Measurements from ENCODE around the gene TXNL1. TPM values are rescaled to one million over a fixed set of nuclear protein-coding genes. Genes with fewer than 3 reads are reported as not detected.
A peak's percentile ranks its signal among the peaks of the same experiment; 100 is the strongest.
"Not testable (repeated sequence)": the region's sequence is repeated elsewhere in the genome, so short reads cannot be mapped to it uniquely, and the experiment has no call there.

The TXNL1 gene
- total RNA-seq, 1 donor, result 32.9 TPM

DNA sequence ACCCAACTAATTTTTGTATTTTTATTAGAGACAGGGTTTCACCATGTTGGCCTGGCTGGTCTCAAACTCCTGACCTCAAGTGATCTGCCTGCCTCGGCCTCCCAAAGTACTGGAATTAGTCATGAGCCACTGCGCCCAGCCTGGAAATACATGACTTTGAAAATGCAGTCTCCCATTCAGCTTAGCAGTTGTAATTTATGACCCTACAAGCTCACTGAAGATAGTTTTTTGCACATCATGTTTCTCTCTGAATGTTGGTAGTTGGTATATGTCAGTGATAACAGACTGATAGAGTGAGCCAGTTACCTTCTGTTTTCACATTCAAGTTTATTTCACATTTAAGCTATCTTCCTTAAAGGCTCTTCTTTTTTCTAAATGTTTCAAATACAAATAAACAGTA is 19.9 kb upstream of the TXNL1 start:
- H4K20me1 ChIP-seq (ENCODE audit: insufficient read depth, low read length), result peaks cover 3% of the 10 kb centered on the region
- H3K79me2 ChIP-seq (ENCODE audit: insufficient read depth, low read length), result peaks cover 76% of the 10 kb centered on the region
- no peak overlapping the region for H3K4me2 ChIP-seq (ENCODE audit: insufficient read depth, low read length)
- no peak overlapping the region for H3K27ac ChIP-seq (ENCODE audit: low read depth, low read length)
- no peak for DNase-seq (ENCODE audit: insufficient read length, low spot score, missing footprints)
- H3K4me3 ChIP-seq (ENCODE audit: insufficient read depth, low read length), result no peak overlapping the region
- H3K4me1 ChIP-seq (ENCODE audit: insufficient read depth, low read length), result no peaks in the 10 kb centered on the region
- no peaks in the 10 kb centered on the region for H3K36me3 ChIP-seq (ENCODE audit: insufficient read depth, low read length)
- no peaks in the 10 kb centered on the region for H3K27me3 ChIP-seq (ENCODE audit: insufficient read depth, low read length)
- TF ChIP-seq, protein P1, sequence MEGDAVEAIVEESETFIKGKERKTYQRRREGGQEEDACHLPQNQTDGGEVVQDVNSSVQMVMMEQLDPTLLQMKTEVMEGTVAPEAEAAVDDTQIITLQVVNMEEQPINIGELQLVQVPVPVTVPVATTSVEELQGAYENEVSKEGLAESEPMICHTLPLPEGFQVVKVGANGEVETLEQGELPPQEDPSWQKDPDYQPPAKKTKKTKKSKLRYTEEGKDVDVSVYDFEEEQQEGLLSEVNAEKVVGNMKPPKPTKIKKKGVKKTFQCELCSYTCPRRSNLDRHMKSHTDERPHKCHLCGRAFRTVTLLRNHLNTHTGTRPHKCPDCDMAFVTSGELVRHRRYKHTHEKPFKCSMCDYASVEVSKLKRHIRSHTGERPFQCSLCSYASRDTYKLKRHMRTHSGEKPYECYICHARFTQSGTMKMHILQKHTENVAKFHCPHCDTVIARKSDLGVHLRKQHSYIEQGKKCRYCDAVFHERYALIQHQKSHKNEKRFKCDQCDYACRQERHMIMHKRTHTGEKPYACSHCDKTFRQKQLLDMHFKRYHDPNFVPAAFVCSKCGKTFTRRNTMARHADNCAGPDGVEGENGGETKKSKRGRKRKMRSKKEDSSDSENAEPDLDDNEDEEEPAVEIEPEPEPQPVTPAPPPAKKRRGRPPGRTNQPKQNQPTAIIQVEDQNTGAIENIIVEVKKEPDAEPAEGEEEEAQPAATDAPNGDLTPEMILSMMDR (IDR thresholded peaks at IDR 0.05; ENCODE audit: extremely low read depth, low read depth, low read length), result no peak
- H2AFZ ChIP-seq (ENCODE audit: low read length), result no peak overlapping the region
- H3K9me3 ChIP-seq (ENCODE audit: low read depth, low read length), result no peaks in the 10 kb centered on the region

DNA sequence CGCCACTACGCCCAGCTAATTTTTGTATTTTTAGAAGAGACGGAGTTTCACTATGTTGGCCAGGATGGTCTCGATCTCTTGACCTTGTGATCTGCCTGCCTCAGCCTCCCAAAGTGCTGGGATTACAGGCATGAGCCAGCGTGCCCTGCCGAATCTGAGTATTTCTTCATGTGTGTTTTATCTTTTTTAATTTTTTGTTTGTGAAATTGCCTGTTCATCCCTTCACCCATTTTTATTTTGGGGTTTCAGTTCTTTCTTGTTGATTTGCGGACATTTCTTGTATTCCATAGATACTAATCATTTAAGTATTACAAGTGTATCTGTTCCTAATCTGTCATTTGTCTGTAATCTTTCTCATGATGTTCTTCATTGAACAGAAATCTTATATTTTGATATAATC is 15.9 kb upstream of the TXNL1 start:
- not testable (repeated sequence) for H4K20me1 ChIP-seq (ENCODE audit: insufficient read depth, low read length); H3K27ac ChIP-seq (ENCODE audit: low read depth, low read length); H3K36me3 ChIP-seq (ENCODE audit: insufficient read depth, low read length); H2AFZ ChIP-seq (ENCODE audit: low read length); H3K4me2 ChIP-seq (ENCODE audit: insufficient read depth, low read length); H3K4me3 ChIP-seq (ENCODE audit: insufficient read depth, low read length); H3K27me3 ChIP-seq (ENCODE audit: insufficient read depth, low read length); DNase-seq (ENCODE audit: insufficient read length, low spot score, missing footprints); H3K9me3 ChIP-seq (ENCODE audit: low read depth, low read length)
- H3K4me1 ChIP-seq (ENCODE audit: insufficient read depth, low read length), result peaks cover 14% of the 10 kb centered on the region
- H3K79me2 ChIP-seq (ENCODE audit: insufficient read depth, low read length), result peaks cover 68% of the 10 kb centered on the region

DNA sequence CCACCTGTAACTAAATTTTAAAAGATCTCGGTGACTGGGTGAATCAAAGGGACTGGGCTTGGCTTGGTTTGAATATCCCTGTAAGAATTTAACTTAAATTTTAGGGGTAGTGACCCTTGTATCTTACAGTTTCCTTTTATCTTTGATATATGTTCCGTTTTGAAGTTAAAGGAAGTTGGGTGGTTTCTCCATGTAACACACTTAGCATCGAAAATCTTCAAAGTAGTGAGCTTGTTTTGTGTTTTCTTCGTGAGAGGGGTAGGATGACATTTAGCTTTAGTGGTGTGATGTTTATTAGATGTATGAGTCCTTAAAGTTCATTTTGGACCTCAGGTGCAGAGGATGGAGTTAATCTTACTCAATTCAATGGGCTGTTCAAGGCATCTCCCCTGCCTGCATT is 14.4 kb upstream of the TXNL1 start:
- Histone ChIP-seq H3K4me3 (ENCODE audit: insufficient read depth, low read length) (no peak overlapping the region), H3K79me2 (ENCODE audit: insufficient read depth, low read length) (peaks cover 60% of the 10 kb centered on the region)
- no peak for DNase-seq (ENCODE audit: insufficient read length, low spot score, missing footprints)

DNA sequence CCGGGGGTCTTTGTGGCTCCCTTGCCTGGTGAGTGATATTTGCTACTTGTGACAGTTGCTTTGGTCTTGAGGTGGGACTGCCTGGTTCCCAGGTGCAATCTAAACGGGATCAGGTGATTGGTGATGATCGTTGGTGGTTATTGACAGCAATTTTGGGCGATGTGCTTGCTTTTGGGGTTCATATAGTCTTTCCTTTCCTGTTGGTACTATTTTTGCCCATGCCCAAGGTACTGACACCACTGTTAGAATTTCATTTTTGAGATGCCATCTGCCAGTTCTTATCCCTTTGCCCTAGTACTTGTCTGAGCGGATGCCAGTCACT is 13.3 kb upstream of the TXNL1 start:
- no peaks in the 10 kb centered on the region for H3K36me3 ChIP-seq (ENCODE audit: insufficient read depth, low read length)
- H3K4me1 ChIP-seq (ENCODE audit: insufficient read depth, low read length), result peaks cover 14% of the 10 kb centered on the region
- H2AFZ ChIP-seq (ENCODE audit: low read length), result peak overlapping the region; percentile 99
- peaks cover 53% of the 10 kb centered on the region for H3K79me2 ChIP-seq (ENCODE audit: insufficient read depth, low read length)
- DNase-seq (ENCODE audit: insufficient read length, low spot score, missing footprints), result no peak
- no peaks in the 10 kb centered on the region for H3K27me3 ChIP-seq (ENCODE audit: insufficient read depth, low read length)
- H3K27ac ChIP-seq (ENCODE audit: low read depth, low read length), result peak overlapping the region; percentile 74
- peaks cover 4% of the 10 kb centered on the region for H4K20me1 ChIP-seq (ENCODE audit: insufficient read depth, low read length)
- peak overlapping the region; percentile 92 for H3K4me2 ChIP-seq (ENCODE audit: insufficient read depth, low read length)
- peak overlapping the region; percentile 100 for H3K4me3 ChIP-seq (ENCODE audit: insufficient read depth, low read length)
- H3K9me3 ChIP-seq (ENCODE audit: low read depth, low read length), result no peaks in the 10 kb centered on the region
- TF ChIP-seq, protein P1 (IDR thresholded peaks at IDR 0.05; ENCODE audit: extremely low read depth, low read depth, low read length), result no peak

More for the DNA sequence above, 14.4 kb upstream of the TXNL1 start:
- Histone ChIP-seq H3K4me1 (ENCODE audit: insufficient read depth, low read length) (peaks cover 14% of the 10 kb centered on the region), H3K27ac (ENCODE audit: low read depth, low read length) (no peak overlapping the region), H3K27me3 (ENCODE audit: insufficient read depth, low read length) (no peaks in the 10 kb centered on the region), H3K36me3 (ENCODE audit: insufficient read depth, low read length) (no peaks in the 10 kb centered on the region), H2AFZ (ENCODE audit: low read length) (no peak overlapping the region), H3K9me3 (ENCODE audit: low read depth, low read length) (no peaks in the 10 kb centered on the region), H4K20me1 (ENCODE audit: insufficient read depth, low read length) (peaks cover 4% of the 10 kb centered on the region), H3K4me2 (ENCODE audit: insufficient read depth, low read length) (no peak overlapping the region)
- TF ChIP-seq, protein P1 (IDR thresholded peaks at IDR 0.05; ENCODE audit: extremely low read depth, low read depth, low read length), result no peak
